ENCODE measurements around the gene ZPR1.
A peak's percentile ranks its signal among the peaks of the same experiment; 100 is the strongest.
"Not testable (repeated sequence)": the region's sequence is repeated elsewhere in the genome, so short reads cannot be mapped to it uniquely, and the experiment has no call there.

Gene ZPR1

GRCh38 chr11:116787786-116788486 is at the start of gene ZPR1:
Gene ZPR1, minus strand, starts transcription at chr11:116788023. Its CDS starts 33 bp downstream, at chr11:116787990.
- peak; percentile 66 for DNase-seq

GRCh38 chr11:116836632-116836991 is 48.8 kb upstream of the ZPR1 start:
- no peak for DNase-seq

- peak; percentile 96 for DNase-seq
Measured at GRCh38 chr11:116835791-116836631, 48.2 kb upstream of the ZPR1 start.

GRCh38 chr11:116835042-116835772 is 47.4 kb upstream of the ZPR1 start:
- no peak for DNase-seq

GRCh38 chr11:116834535-116835041 is 46.8 kb upstream of the ZPR1 start:
- DNase-seq: not testable (repeated sequence)

- DNase-seq: no peak
Measured at GRCh38 chr11:116833816-116834534, 46.2 kb upstream of the ZPR1 start.

- DNase-seq: no peak
Measured at GRCh38 chr11:116833491-116833815, 45.6 kb upstream of the ZPR1 start.

GRCh38 chr11:116832350-116833290 is 44.8 kb upstream of the ZPR1 start:
- DNase-seq: no peak

GRCh38 chr11:116831790-116832349 is 44.0 kb upstream of the ZPR1 start:
- DNase-seq: no peak

- DNase-seq: no peak
Measured at GRCh38 chr11:116830184-116830912, 42.5 kb upstream of the ZPR1 start.

GRCh38 chr11:116829525-116830183 is 41.8 kb upstream of the ZPR1 start, which contains the start of gene APOC3:
Gene APOC3, plus strand, starts transcription at chr11:116829907. Its CDS starts 676 bp downstream, at chr11:116830583.
- DNase-seq: peak; percentile 74

- no peak for DNase-seq
Measured at GRCh38 chr11:116828632-116829524, 41.1 kb upstream of the ZPR1 start.

GRCh38 chr11:116827461-116827860 is 39.6 kb upstream of the ZPR1 start:
- DNase-seq: no peak

GRCh38 chr11:116826751-116827431 is 39.1 kb upstream of the ZPR1 start:
- no peak for DNase-seq

- no peak for DNase-seq
Measured at GRCh38 chr11:116825854-116826750, 38.3 kb upstream of the ZPR1 start.

GRCh38 chr11:116825434-116825833 is 37.6 kb upstream of the ZPR1 start:
- DNase-seq: no peak
